SK-N-MC (cell line): ENCODE measurements around the gene ATP13A2.

ENCODE experiments used
- DNase-seq: peaks from one replicate; pipeline ENCODE4 v3.0.0-alpha.2; 2011; ENCODE audit warnings: low read depth, low spot score
- H3K27ac ChIP-seq: fragments of 200-600 bp; sonication (generic); 2 replicates; pipeline ENCODE4 v1.5.1; 2016; ENCODE audit warnings: mixed run types
- H3K36me3 ChIP-seq: fragments of 200-600 bp; sonication (generic); 2 replicates; pipeline ENCODE4 v1.6.1; 2017; ENCODE audit warnings: antibody characterized with exemption, low read length, mixed read lengths; ENCODE audit not compliant: insufficient read depth
- H3K4me3 ChIP-seq: fragments of 200-600 bp; sonication (generic); 2 replicates; pipeline ENCODE4 v1.5.1; 2016
- H3K9ac ChIP-seq: fragments of 200-600 bp; sonication (generic); 2 replicates; pipeline ENCODE4 v1.8.0; 2017; ENCODE audit warnings: mixed run types, mixed read lengths; ENCODE audit not compliant: insufficient read length
- H3K9me3 ChIP-seq: fragments of 200-600 bp; sonication (generic); 2 replicates; pipeline ENCODE4 v1.6.1; 2017; ENCODE audit warnings: low read depth, mild to moderate bottlenecking, antibody characterized with exemption, low read length, moderate library complexity, mixed read lengths
- EZH2 ChIP-seq: fragments of 200-600 bp; sonication (generic); IDR thresholded peaks from one replicate; pipeline ENCODE4 v1.6.1; 2017; ENCODE audit warnings: antibody characterized with exemption
- FOXP2 ChIP-seq: optimal IDR thresholded peaks from 2 replicates; pipeline ENCODE3; 2011; ENCODE audit warnings: mild to moderate bottlenecking, moderate library complexity; ENCODE audit not compliant: insufficient read depth; ENCODE audit errors: extremely low read length, control extremely low read depth
- POLR2AphosphoS5 ChIP-seq: IDR thresholded peaks from 2 replicates; pipeline ENCODE4 v1.6.1; 2012; ENCODE audit warnings: mild to moderate bottlenecking, low read depth, low read length, borderline replicate concordance

The ATP13A2 gene

DNA sequence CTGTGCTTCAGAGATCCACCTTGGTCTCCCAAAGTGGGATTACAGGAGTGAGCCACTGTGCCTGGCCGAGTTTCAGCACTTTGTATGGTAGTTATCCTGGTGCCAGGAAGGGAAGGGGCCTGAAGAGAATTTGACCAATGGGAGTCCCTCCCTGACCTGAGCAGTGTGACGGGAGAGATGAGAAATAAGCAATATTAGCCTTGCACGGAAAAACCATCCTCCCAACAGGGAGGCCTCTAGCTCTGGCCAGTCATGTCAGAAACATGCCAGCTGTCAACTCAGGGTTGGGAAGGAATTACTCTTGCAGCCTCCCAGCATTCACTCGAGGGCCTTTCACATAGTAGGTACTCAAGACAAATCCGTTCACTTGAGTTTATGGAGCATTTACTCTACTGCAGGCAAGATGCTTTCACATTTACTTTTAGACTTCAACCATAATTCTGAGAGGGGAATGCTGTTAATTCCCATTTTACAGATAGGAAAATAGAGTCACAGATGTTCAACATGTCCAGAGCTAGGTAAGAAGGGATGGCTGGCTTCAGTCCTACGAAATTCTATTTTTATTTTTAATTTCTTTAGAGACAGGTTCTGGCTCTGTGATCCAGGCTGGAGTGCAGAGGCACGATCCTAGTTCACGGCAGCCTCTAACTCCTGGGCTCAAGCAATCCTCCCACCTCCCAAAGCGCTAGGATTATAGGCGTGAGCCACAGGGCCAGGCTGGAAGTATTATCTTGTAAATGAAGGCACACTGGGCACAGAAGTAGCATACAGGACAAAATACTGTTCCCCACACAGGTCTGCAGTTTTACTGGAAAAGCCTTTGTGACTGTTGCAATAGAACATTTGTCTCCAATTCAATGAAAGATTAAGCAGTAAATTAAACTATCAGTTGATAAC is 3.2 kb upstream of the ATP13A2 start:
- Histone ChIP-seq H3K9me3 (no peaks in the 10 kb centered on the region), H3K36me3 (peaks cover 23% of the 10 kb centered on the region; the same call in 1 of the 2 replicates), H3K27ac (no peak overlapping the region), H3K9ac (no peak overlapping the region), H3K4me3 (no peak overlapping the region)
- TF ChIP-seq EZH2: no peak
- no peak for TF ChIP-seq POLR2AphosphoS5
- no peak for TF ChIP-seq FOXP2
- DNase-seq: no peak

- peaks cover 11% of the 10 kb centered on the region; the same call in 1 of the 2 replicates for H3K36me3 ChIP-seq
- H3K27ac ChIP-seq: no peak overlapping the region
- DNase-seq: no peak
- H3K9me3 ChIP-seq: no peaks in the 10 kb centered on the region
- H3K4me3 ChIP-seq: no peak overlapping the region
- no peak overlapping the region for H3K9ac ChIP-seq
- TF ChIP-seq FOXP2 (no peak), EZH2 (no peak), POLR2AphosphoS5 (no peak)
Measured at GRCh38 chr1:17013491-17014320, 2.0 kb upstream of the ATP13A2 start.

DNA sequence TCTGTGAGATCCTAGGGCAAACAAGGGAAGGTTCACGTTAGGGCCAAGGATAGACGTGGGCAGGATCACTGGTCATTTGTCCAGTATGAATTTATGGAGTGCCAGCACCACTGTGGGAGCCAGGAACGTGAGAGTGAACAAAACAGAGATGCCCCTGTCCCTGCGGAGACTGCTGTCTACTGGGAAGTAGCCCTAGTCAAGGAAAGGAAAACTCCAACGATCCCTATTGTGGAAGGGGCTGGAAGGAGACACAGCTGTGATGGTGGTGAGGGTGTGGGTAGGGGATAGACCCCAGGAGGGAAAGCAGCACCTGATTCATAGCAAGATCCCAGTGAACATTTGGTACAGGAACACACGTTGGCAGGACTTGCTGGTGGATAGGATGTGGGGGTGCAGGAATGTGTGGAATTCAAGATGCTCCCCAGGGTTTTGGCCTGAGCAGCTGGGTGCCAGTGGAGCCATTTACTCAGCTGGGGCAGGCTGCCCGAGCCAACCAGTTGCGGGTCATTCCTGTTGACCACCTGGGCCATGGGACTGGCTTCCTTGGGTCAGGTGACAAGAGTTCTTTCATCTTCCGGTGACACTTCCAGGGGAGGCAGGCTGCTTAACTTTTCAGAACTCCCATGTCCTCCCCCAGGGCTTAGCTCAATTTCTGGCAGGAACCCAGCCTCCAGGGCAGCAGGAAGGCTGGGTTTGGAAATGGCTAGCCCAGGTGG is 1.2 kb upstream of the ATP13A2 start:
- no peaks in the 10 kb centered on the region for H3K9me3 ChIP-seq
- no peak overlapping the region for H3K9ac ChIP-seq
- H3K36me3 ChIP-seq: peaks cover 6% of the 10 kb centered on the region; the same call in 1 of the 2 replicates
- H3K27ac ChIP-seq: no peak overlapping the region
- no peak for DNase-seq
- no peak overlapping the region for H3K4me3 ChIP-seq
- TF ChIP-seq EZH2 (no peak), FOXP2 (no peak), POLR2AphosphoS5 (no peak)

- Histone ChIP-seq H3K4me3 (peak overlapping the region; percentile 86), H3K9ac (peak overlapping the region; percentile 57), H3K27ac (no peak overlapping the region), H3K9me3 (no peaks in the 10 kb centered on the region), H3K36me3 (no peaks in the 10 kb centered on the region)
- no peak for TF ChIP-seq EZH2
- TF ChIP-seq FOXP2: no peak
- TF ChIP-seq POLR2AphosphoS5: no peak
- DNase-seq: no peak
Measured at GRCh38 chr1:17011092-17011438, 663 bp downstream of the ATP13A2 start.

- no peaks in the 10 kb centered on the region for H3K36me3 ChIP-seq
- H3K9me3 ChIP-seq: no peaks in the 10 kb centered on the region
- no peak for TF ChIP-seq FOXP2
- no peak for TF ChIP-seq POLR2AphosphoS5
- no peak for TF ChIP-seq EZH2
- DNase-seq: no peak
- no peak overlapping the region for H3K27ac ChIP-seq
- H3K4me3 ChIP-seq: no peak overlapping the region
- no peak overlapping the region for H3K9ac ChIP-seq
Measured at GRCh38 chr1:17009706-17010105, 2.0 kb downstream of the ATP13A2 start.

- H3K36me3 ChIP-seq: no peaks in the 10 kb centered on the region; the same call in 1 of the 2 replicates
- H3K9me3 ChIP-seq: no peaks in the 10 kb centered on the region
- H3K4me3 ChIP-seq: no peak overlapping the region
- TF ChIP-seq EZH2 (no peak), FOXP2 (no peak), POLR2AphosphoS5 (no peak)
- no peak overlapping the region for H3K9ac ChIP-seq
- no peak for DNase-seq
- no peak overlapping the region for H3K27ac ChIP-seq
Measured at GRCh38 chr1:17008208-17008855, 3.4 kb downstream of the ATP13A2 start.

- Histone ChIP-seq H3K36me3 (peaks cover 5% of the 10 kb centered on the region; the same call in 1 of the 2 replicates), H3K27ac (no peak overlapping the region), H3K9ac (no peak overlapping the region), H3K9me3 (no peaks in the 10 kb centered on the region), H3K4me3 (no peak overlapping the region)
- no peak for DNase-seq
- TF ChIP-seq POLR2AphosphoS5: no peak
- TF ChIP-seq FOXP2: no peak
- no peak for TF ChIP-seq EZH2
Measured at GRCh38 chr1:17007121-17007520, 4.6 kb downstream of the ATP13A2 start.
